Activated CD4-positive, alpha-beta T cell treated with anti-CD3 and anti-CD28 coated beads for 4 hours (primary cell): Measurements from ENCODE around the gene CELSR1.

Experiments used
- DNase-seq, 2 donors: peaks; one replicate each; pipeline ENCODE4 v3.0.0-alpha.2; 2020

Gene CELSR1

DNA sequence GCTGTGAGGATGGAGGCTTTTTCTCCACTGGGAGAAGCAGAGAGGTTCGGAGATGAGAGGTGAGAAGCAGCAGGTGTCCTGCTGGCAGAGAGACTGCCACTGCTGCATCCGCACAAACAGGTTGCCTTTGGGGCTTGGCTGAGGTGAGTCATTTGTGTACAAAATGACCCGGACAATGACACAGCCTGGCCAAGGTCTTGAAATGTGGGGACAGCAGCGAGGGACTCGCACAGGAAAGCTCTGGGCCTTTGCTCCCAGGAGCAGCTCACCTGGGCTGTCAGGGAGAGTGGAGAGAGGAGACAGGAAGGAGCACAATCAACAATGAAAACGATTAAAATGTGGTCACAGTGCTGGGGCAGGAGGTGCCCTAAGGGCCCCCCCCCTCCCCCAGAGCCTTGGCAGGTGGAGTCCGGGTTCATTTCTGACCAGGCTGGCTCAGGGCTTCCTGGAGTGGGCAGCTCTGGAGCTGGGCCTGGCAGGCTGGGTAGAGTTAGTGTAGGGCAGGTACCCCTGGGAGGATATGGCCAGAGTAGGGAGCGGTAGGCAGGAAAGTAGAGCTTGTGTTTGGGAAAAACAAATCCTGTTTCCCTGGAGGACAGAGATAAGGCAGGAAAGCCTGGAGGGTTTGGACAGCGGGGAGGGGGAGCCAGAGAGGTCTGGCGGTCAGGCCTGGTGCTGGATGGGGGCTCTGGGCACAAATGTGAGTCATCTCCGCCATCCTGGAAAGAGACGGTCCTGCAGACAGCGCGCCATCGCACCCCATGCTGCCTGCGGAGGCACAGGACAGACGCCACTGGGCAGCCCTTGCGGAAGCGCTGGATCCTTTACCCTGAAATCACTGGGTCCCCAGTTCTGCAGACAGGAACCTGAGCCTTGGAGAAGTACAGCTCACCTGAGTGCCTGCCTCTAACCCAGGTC lies 37.8 kb upstream of the CELSR1 start:
- no peak for DNase-seq

DNA sequence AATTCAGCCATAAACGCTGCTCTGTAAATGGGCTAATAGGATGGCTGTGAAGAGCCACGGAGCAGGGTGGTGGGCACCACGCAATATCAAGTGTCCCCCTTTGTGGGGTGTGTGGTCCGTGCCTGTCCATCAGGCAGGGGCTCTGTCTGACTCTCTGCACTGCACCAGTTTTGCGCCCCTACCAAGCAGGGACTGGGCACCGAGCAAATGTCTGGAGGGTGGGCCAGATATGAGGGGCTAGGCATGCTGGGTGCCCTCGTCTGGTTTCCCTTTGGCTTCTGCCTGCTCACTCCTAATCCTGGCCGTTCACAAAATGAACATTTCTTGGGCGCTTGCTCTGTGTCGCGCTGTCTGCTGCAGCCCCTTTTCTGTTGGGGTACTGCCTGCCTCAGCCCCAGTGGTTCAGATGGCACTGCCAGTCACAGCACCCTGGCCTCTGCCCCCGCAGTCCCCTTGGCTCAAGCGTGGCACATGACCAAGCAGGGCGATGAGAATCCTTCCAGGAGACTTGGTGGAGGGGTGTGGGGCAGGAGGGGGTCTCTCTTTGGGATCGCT lies 37.1 kb upstream of the CELSR1 start:
- no peak for DNase-seq

DNA sequence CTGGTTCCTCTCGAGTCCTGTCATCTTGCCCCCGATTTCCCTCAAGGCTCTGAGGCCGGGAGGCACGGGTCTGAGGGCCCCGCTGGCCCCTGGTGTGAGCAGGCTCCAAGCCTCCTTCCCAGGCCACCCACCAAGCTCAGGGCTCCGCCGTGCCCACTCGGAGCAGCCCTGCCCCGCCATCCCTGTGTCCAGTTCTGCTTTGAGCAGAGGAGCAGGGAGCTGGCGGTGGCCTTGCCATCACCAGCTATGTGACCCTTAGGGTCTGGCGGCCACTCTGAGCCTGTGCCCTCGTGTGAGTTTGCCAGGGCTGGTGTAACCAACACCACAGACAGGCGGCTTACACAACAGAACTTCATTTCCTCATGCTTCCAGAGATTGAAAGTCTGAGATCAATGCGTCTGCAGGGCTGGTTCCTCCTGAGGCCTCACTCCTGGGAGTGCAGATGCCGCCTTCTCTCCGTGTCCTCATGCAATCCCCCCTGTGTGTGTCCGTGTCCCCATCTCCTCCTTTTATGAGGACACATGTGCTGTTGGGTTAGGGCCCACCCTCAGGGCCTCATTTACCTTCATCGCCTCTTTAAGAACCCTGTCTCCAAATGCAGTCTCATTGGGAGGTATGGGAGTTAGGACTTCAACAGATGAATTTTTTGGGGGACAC lies 36.5 kb upstream of the CELSR1 start:
- no peak for DNase-seq

DNA sequence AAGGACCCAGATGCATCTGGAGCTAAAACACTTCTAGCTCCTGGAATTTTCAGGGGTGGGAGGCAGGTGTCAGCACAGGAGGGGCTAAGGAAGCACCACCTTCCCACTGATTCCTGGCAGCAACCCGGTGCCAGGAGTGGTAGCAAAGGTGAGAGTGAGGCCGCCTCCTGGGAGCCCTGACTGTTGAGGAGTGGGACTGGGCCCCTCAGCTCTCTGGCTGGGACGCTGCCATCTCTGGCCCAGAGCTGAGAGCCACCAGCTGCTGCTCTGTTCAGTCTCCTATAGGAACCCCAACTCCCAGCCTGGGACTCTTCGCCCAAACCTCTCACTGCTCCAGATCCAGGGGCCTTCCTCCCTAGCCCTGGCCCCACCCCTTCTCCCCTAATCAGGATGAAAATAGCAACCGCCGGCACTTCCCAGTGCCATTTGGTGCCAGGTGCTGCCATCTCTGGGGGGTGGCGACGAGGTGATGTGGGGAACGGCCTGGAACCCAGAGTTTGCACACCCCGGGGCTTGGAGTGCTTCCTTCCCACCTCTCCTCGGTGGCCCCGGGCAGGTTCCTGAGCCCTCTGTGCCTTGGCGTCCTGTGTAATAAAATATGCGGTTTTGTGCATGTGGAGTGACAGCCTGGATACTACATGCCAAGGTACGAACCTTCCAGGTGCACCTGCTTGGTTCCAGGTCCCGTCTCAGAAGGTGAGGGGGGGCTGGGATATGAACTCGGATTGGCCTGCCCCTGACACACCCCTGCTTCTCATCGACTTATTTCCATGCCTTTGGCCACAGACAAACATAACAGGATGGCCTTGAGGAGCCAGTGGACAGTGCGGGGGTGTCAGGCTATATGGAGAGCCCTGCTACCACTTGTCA lies 35.7 kb upstream of the CELSR1 start:
- DNase-seq: no peak

DNA sequence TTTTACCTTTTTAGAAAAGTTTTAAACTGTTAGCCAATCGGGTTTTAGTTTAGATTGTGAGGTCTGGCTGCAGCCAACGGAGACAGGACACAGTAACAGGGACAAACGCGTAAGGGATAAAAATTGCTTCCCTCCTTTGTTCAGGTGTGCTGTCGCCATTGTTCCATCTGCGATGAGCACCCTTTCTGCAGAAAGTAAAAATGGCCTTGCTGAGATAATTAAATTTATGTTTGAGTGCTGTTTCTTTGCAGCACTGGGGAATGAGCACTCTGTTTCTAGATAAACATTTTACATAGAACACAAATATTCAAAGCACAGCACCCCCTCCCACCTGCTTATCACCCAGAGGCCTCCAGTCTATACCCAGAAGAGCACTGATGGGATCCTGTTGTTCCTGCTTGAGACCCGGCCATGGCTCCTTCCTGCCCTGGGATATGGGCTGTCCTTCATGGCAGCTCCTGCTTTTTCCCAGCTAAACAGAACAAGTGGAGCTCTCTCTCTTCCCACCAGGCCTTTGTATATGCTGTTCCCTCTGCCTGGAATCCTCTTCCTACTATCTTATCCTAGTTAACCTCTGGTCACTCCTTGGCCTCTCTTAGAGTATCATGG lies 34.3 kb upstream of the CELSR1 start:
- DNase-seq: no peak

DNA sequence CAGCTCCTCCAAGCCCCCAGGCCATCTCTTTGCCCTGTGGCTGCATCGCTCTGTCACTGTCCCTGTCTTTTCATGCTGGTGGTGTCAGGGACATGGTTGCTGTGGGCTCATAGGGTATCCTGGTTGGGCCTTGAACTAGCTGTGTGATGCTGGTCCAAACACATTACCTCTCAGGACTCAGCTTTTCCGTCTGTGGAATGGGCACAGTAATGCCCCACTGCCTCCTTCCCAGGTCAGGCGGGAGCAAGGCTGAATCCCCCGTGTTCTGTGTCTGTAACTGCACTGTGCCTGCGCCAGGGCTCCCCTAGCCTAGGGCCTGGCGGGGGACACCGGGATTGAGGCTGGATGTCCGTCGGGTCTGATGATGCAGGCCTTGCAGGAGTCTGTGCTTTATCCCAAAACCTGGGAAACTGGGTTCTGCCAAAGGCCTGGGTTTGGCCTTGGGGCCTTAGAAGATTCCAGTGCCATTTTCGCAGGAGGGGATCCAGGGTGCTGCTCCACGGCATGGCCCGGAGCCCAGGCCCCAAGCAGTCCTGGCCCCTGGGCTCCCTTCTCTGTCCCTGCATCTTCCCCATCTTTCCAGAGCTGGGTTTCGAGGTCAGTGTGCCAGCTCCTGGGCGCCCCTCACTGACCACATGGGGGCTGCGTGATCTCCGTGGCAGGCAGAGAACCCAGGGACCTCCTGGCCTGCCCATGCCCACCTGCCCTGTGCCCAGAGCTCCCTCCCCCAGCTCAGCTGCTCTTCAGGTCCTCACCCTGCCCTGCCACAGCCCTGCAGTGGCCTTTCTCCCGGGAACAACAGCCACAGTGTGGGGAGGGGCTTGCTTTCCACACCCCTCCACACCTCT lies 32.7 kb upstream of the CELSR1 start:
- no peak for DNase-seq

DNA sequence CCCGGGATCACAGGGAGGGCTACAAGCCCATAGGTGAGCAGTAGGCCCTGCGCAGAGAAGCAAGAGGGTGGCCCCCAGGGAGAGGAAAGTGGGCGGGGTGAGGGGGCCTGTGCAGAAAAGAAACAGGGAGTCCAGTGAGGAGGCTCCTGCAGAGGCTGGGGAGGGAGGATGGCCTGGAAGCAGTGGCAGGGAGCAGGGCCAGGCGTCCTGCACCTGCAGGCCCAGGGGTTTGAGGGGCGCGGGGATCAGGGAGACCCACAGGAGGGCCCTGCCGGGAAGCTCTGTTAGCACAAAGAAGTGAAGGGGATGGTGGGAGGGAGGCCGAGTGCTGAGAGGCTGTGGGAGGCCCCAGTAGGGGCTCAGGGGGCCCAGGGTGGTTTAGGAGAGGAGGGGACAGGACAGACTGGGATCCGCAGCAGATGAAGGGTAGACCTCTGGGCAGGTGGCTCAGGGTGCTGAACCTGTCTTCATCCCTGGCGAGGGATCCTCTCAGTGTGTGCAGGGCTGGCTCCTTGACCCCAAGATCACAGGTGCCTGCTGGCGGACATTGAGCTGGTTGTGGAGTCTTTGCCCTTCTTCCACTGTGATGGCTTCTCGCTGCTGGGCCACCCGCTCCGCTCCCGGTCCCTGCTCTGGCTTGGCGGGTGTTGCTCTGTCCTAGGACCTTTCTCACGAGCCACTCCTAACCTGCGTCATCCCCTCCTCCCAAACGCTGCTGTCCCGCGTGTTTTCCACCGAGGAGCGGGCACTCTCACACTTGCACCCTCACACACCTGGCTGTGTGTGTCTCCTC lies 31.8 kb upstream of the CELSR1 start:
- no peak for DNase-seq

DNA sequence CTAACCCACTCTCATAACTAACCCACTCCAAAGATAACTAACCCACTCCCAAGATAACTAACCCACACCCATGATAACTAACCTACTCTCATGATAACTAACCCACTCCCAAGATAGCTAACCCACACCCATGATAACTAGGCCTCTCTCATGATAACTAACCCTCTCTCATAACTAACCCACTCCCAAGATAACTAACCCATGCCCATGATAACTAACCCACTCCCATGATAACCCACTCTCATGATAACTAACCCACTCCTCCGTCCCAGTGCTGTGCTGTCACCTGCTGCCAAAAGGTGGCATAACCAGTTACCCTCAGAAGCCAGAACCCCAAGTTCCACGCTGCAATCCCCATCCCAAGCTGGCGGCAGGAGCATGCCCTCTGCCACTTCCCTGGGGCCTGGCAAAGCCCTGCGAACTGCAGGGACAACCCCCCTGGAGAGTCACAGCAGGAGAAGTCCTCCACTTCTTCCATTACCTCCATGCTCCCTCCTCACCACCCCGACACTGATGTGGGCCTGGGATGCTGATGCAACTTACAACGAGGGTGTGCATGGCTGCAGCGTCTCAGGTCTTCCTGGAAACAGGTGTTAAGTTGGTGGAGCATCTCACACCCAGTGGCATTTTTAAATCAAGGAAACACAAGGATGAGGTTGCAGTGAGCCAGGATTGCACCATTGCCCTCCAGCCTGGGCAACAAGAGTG lies 30.8 kb upstream of the CELSR1 start:
- DNase-seq: no peak

DNA sequence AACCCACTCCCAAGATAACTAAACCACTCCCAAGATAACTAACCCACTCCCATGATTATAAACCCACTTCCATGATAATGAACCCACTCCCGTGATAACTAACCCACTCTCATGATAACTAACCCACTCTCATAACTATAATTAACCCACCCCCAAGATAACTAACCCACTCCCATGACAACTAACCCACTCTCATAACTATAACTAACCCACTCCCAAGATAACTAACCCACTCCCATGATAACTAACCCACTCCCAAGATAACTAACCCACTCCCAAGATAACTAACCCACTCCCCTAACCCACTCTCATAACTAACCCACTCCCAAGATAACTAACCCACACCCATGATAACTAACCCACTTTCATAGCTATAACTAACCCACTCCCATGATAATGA lies 30.1 kb upstream of the CELSR1 start:
- DNase-seq: no peak

DNA sequence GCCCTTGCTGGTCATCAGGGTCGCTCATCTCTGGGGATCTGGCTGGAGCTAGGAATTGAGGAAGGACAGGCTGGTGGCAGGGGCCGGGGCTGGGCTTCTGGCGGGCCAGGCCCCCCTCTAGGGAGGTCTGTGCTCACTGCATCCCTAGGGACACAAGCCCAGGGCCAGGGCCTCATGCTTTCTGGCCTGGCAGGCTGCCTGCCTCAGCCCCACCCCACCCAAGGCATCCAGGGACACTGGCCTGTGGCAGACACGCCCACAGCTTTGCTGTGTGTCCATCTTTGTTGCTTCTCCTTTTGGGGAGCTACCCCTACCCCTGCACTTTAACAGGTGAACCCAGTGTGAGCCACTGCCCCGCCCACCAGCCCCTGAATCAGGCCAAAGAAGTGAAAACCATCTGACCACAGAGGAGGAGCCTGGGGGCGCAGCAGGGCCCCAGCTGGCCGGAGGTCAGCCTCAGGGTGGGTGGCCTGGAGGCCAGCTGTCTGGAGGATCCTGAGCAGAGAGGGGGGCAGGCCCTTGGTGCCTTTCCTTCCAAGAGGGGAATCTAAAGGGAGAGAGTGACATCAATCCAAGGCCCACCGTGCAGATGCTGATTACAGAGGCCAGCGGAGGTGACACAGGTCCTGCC lies 26.8 kb upstream of the CELSR1 start:
- DNase-seq: no peak

DNA sequence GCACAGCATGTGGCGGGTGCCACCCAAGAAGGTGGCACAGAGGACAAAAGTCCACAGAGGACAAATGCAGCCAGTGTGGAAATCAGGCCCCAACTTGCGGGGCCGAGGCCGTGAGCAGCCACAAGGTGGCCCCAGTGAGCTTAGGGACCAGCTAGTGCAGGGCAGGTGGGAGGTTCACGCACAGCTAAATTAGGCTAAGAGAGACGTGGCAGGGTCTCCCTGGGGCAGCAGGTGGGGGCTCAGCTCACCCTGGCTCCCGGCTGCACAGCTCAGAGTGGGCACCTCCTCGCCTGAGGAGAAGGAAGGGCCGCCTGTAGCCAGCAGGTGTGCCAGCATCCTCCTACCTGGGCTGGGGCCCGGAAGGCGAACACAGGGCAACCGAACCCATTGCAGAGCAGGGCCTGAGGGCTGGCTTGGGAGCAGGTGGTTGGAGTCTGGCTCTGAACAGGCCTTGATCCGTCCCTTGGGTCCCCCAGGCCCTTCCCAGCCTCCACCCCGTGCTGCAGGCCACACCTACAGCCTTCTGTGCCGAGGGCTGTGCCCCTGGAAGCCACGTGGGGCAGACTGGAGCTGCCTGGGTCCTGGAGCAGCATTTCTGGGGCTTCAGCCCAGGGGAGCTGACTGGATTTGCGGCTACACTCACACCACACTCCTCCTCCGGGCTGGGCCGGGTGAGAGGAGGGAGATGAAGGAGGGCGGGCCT lies 26.1 kb upstream of the CELSR1 start:
- peak; percentile 75 to 84 for DNase-seq

DNA sequence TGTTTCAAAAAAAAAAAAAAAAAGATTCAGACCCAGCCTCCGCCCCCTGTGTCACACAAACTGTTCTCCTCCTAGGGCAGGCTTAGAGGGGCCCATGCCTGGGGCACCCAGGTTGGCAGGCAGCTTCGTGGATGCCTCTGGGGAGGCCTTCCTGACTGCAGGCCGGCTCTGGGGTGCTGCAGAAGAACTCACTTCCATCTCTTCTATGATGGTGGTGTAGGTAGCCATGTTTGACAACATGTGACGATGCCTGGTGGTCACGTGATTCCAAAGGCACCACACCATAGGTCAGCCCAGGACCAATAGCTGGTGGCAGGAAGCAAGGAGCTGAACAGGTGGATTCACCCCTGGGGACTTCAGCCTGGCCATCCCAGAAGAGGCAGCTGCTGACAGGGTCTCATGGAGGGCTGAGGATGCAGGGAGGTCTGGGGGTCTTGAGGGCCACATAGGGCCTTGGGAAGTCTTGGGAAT lies 24.1 kb upstream of the CELSR1 start:
- no peak for DNase-seq

DNA sequence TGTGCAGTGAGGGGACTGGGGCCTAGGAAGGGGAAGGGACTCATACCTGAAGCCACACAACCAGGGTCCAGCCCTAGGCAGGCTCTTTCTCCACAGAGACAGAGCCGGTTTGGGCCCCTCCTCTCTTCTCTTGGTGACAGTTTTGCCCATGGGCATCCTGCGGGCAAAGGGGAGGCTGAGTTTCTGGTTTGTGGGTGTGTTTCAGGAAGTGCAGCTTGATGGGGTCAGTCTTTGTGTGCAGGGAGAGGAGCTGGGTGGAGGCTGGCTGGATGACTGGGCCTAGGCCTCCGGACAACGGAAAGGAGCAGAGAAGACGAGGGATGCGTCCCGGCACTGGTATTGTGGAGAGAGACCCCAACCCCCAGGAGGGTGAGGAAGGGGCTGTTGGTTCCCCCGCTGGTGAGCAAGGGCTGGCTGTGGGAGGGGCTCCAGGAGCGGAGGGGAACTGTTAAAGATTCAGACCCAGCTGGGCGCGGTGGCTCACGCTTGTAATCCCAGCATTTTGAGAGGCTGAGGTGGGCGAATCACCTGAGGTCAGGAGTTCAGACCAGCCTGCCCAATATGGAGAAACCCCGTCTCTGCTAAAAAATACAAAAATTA lies 23.4 kb upstream of the CELSR1 start:
- DNase-seq: no peak

DNA sequence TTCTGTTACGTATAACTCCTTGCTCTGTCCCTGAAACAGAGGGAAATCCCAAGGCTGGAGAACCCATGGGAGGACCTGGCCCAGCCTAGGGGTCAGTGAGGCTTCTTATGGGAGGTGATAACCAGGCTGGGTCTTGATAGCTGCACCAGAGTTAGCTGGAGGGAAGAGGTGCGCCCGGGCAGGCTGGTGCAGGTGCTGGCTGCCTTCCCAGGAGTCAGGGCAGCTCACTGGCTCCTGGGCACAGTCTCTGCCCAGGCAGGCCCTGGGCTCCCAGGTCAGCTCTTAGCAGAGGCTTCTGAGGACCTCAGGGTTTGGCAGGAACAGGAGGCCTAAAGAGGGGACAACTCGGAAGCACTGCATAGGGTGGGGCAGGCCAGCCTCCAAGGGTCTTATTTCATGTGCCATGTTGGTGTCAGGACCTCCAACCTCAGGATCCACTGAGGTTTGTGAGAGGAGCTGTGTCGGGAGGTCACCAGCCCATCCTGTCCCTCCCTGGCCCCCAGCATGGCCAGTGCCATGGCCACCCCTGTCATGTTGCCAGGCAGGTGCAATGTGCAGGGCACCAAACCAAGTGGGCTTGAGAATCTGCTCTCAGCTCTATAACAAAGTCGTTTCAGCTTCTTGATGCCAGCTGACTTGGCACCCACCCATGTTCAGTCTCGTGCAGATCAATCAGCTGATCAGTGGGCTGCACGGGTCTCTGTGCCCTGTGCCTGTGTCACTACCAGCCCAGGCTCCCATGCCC lies 20.5 kb upstream of the CELSR1 start:
- no peak for DNase-seq

DNA sequence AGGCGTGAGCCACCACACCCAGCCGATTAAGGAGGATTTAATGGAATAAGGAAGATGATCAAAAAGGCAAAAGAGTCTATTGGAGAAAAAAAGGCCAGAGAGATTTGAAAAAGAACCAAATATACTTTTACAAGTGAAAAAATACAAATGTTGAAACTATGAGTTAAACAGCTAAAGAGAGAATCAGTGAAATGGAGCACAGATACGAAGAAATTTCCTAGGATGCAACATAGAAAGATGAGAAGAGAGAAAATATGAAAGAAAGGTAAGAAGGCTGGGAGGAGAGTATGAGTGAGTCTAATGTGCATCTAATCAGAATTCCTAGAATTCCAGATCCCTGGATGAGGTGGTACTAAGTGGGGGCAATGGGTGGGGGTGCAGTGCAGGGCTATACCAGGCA lies 19.4 kb upstream of the CELSR1 start:
- no peak for DNase-seq

DNA sequence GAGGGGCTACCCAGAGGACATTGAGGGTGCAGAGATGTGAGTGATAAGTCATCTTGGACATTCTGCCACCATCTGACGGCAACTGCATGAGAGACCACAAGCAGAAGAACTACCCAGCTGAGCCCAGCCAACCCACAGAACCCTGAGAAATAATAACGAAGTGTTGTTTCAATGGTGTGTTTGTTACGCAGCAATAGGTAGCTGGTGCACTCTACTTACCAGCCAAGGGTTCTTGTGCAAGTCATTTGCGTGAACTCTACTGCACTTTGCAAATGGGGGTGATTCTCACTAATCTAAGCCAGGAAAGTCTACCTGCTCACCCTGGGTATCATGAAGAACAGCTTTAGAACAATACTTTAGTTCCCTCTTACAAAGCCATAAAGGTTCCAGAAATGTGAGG lies 15.8 kb upstream of the CELSR1 start:
- DNase-seq: no peak

DNA sequence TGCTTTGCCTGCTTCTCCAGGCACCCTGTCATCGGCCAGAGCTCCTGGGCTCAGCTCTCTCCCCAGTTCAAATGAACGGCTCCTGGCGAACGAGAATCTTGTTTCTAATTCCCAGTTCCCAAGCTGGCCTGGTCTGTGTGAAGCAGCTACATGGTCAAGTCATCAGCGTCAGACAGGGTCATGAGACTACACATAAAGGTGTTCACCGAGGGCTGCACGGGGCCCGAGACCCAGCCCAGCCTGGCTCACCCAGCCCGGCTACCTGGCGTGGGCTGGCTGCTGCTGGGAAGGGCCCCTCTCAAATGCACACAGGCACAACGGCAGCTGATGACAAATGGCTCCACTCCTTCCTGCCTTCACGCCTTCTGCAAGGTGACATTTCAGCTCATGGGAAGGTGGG lies 14.6 kb upstream of the CELSR1 start:
- no peak for DNase-seq

DNA sequence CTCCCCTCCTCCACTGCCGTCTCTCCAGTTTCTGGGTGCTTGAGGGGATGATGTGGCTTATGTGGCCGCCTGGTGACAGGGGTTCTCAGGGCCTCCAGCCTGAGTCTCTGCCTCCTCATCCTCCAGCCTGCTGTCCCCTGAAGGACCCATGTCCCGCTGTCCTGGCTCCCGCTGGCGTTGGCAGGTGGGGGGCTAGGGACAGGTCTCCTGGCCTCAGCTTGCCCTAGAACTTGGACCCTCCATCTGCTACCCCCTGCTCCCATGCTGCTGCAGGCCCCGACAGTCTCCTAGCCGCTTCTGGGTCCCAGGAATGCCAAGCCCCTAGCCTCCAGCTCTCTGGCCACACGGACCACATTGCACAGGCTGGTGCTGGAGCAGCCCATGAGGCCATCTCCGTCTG lies 13.9 kb upstream of the CELSR1 start:
- DNase-seq: no peak
